Stimulated activated CD4-positive, alpha-beta T cell treated with anti-CD3 and anti-CD28 coated beads, Interleukin-12 subunit alpha, Interleukin-12 subunit beta, amount 100 ng/mL, for 4 hours (primary cell): ENCODE measurements around the gene TIGD3.

Experiments
- DNase-seq: peaks from one replicate; pipeline ENCODE4 v3.0.0-alpha.2; 2020

Gene TIGD3

DNA sequence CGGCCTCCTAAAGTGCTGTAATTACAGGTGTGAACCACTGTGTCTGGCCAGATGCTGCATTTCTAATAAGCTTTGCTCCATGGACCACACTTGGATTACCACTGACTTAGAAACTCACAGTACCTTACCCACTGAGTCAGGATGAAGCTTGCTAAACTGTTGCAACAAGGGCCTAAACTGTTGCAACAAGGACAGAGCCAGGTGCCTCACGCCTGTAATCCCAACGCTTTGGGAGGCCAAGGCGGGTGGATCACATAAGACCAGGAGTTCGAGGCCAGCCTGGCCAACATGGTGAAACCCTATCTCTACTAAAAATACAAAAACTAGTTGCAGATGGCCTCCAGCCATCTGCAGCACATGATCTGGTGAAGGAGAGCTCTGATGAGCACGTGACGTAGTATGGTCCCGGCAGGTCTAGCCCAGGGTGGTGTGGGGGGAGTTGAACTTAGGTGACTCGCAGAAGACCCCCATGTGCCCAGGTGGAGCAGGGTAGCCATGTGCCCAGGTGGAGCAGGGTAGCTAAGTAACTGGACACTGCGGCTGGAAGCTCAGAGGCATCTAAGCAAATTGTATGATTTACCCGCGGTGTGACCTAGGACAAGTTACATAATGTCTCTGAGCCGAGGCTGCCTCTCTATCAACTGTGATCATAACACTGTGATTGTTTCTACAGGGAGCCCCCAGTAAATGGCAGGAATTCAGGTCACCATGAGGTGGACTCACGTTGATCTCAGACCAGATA, 19.5 kb downstream of the TIGD3 start:
- DNase-seq = no peak

DNA sequence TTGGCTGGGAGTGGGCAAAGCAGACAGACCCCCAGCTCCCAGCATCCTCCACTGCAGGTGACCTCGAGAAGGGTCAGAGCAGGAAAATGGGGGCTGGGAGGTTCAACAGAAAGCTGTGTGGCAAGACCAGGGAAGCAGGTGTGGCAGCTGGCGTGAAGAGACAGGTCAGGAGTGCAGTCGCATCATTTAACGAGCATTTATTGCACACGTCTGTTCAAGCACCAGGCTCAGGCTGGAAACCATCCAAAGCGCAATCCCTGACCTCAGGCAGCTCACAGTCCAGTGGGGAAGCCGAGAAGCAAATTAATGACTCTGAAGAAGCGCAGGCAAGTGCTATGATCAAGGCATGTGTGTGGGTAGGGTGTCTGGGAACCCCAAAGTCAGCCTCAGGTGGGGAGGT, 20.5 kb downstream of the TIGD3 start:
- DNase-seq = no peak

DNA sequence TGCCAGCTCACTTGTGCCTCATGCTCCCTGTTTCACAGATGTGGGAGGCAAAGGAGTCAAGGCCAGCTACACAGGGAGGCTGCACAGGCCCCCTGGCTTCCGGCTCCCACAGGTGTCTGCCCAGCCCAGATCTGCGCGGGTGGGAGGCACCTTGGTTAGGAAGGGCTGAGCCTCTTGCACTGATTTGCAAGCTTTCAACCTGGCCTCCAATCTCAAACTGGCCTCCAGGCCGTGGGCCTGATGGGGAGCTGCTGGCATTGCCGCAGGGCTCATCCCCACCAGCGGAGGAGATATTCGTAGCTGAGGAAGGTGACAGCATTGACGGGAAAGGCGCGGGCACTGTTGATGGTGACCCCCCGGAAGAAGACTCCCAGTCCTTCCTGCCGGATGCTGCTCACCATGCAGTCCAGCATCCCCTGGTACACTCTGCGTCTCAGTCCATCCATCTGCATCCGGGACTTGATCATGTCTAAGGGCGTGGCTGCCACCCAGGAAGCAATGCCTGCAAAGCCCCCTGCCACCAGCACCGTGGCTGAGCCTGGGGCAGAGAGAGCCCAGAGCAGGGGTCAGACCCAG, 21.7 kb downstream of the TIGD3 start:
- DNase-seq = no peak

DNA sequence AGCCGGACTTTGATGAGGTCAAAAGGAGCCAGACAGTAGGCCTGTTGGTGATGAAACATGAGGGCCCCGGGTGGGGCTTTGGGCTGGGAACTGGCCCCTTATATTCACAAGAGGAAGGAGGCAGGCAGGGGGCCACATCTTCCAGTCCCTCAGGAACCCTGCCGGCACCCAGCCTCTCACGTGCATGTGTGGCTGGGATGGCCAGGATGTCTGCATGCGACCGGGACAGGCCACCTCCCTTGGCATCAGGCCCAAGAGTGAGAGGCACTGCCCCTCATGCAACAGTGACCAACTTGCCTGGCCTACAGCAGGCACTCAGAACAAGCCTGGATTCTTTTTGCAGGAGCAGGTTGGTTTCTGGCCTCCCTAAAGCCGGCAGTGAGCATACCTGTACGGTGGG, 22.5 kb downstream of the TIGD3 start:
- DNase-seq = no peak

DNA sequence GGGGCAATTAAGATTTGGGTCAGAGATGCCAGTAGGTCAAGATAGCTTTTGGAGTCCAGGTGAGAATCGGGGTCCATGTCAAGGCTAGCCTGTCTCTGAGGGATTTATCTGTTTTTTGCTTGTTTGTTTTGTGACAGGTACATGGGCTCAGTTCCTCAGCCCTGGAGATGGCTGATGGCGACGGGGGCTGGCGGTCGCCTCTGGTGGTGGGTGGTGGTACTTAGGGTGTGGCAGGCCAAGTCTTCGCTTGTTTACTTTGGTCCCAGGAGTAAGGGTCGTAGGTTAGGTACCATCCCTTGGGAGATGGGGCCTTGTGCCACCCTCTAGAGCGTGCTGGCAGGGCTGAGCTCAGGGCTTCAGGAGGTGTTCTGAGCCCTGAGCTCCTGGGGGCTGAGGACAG, 23.2 kb downstream of the TIGD3 start:
- DNase-seq = no peak

DNA sequence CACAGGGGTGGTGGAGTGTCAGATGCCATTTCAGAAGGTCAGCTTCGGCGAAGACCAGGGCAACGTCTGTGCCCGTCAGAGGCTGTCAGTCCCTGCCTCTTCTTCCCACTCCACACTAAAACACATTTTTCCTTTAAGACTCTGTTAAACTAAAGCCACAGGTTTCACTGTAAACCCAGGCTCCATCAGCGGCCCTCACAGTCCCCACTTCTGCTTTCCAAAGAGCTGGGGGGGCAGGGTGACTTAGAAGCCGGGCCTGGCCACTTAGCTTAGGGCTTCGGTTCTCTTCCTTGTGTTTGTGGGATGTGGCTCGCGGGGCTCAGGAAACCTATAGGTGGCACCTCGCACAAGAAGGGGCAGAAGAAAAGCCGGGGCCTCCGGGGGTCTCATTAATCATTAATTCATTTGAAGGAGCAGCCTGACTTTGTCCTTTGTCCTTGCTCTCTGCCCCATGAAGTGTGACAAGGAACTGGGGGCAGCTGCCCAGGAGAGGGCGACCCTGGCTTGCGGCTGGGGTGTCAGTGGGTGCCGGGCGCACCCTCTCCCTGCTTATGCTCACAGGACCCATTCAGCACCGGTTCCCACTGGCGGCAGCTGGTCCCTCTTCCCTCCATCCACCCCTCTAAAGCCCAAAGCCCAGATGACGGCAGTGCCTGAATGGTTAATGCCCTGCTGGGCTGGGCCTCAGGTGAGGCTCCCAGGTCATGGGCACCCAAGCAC, 23.8 kb downstream of the TIGD3 start:
- no peak for DNase-seq

DNA sequence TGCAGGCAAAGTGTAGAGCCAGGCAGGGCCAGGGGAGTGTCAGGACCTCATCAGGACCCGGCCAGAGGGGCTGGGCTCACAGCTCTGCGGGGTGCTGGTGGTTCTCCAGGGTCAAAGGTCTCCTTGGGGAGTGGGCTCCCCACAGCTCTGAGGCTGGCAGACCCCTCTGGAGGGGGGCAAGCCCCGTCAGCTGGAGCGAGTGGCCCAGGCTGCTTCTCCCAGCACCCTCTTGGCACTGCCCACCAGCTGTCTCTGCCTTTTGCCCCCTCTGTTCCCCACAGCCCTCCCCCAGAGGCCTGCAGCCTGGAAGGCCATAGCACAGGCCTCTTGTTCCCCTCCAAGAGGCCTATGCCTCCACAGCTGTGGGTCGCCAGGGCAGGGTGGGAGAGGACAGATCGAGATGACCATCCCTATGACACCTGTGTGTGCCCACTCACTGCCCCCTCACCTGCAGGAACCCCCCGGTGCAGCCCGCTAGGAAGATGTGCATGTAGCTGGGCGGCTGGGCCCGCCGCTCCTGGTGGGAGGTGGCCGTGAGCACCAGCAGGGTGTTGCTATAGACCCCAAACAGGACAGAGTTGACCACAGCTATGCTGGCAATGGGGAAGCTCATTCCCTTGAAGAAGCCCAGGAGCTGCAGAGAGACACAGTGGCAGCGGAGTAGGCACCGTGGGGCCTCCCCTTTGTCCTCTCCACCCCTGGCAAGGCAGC, 24.5 kb downstream of the TIGD3 start:
- DNase-seq = no peak

DNA sequence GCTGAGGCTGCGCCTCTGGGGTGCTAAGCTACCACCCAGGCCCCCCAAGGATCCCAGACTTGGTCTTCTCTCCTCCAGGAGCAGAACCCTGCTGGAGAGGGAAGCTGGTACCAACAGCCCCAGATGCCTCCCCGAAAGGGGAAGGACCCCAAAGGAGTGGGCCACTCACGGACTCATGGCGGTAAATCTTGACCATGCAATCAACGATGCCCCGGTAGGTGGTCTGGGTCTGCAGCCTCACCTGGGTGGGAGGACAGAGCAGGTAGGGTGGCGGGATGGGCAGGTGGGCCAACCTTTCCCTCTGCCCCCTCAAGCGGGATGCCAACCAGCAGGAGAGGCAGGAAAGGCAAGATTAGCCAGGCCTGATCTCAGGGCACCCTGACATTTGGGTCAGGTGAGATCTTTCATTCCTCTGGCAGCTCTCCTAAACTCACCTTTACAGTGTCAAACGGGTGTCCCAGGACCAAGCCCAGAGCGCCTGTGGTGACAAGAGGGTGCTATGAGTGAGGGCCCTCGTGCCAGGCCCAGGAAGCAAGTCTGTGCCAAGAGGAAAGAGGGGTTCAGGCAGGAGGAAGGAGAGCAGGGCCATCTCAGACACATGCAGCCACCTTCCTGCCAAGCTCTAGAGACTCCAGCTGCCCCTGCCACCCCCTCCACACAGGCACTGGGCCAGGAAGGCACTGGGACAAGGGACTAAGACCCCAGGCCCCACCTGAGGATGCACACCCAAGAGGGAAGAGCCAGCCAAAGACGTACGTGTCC, 25.3 kb downstream of the TIGD3 start:
- no peak for DNase-seq

DNA sequence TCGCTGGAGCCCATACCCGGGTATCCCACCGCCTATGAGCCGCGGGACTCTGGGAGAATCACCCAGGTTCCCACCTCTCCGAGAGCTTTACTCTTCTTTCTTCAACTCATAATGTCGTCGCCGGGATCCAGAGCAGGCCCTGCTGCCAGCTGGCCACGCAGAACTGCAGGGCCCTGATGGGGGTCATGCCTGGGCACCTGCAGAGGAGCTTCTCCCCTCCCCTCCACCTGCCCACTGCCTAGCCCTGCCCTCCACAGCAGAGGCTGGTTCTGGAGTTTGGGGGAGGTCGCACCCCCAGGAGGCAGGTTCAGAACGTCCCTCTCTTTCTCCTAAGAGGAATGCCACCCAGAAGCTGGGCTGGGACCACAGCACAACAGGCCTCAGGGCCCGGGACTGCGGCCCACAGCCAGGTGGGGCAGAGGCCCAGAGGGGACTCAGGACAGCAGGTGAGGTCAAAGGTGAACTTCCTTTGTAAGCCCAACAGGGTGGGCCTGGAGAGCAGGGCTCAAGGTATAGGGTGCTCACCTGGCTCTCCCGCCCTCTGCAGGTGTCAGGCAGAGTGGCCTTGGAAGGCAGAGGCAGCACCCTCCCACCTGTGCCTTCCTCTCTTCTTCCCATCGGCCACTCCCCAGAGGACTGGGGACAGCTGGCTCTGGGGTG, 26.0 kb downstream of the TIGD3 start:
- DNase-seq = no peak

DNA sequence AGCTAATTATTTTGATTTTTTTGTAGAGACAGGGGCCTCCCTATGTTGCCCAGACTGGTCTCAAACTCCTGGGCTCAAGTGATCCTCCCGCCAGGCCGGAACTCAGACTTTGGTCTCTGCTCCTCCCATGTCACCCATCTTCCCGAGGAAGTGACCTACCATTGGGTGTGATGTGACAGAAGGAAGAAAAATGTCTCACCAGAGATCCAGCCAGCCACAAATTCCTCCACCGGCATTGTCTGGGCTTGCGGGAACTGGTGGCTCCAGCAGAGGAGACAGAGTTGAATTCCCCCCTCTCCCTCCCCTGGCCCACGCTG, 27.1 kb downstream of the TIGD3 start:
- no peak for DNase-seq

DNA sequence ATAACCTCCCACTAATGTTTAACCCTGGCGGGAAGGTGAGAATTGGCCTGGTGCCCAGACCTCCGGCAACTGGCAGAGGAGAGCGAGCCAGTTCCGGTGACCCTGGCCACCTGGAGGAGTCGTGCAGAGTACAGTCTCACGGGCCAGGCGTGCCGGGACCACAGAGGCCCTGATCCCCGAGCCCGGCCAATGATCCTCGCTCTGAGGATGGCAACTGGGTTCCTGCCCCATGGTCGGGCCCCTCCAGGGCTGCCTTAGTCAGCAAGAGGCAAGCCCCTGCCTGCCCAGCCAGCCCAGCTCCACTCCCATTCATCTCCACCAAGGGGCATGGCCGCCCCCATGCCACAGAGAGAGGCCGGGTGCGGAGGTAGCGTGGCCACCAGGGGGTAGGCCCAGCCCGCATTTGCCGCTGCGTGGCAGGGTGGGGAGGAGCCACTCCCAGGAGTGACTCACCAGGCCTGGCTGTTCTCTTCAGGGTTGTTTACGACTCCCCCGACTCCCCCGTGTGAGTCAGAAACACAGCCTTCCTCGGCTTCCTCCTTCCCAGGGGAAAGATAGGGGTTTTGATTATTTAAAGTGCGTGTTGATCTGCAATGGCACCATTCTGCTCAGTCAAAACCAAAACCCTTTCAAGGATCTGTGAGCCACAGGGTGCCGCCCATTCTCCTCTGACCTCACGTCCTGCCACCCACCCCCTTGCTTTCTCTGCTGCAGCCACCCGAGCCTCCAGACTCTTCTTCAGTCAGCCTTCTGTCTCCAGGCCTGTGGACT, 27.7 kb downstream of the TIGD3 start, which contains the start of gene SLC25A45:
SLC25A45 (minus strand) TSS at position 614 of the 771 bp plus-strand sequence. CDS start 695 bp downstream, outside the sequence.
- DNase-seq = peak; percentile 88

DNA sequence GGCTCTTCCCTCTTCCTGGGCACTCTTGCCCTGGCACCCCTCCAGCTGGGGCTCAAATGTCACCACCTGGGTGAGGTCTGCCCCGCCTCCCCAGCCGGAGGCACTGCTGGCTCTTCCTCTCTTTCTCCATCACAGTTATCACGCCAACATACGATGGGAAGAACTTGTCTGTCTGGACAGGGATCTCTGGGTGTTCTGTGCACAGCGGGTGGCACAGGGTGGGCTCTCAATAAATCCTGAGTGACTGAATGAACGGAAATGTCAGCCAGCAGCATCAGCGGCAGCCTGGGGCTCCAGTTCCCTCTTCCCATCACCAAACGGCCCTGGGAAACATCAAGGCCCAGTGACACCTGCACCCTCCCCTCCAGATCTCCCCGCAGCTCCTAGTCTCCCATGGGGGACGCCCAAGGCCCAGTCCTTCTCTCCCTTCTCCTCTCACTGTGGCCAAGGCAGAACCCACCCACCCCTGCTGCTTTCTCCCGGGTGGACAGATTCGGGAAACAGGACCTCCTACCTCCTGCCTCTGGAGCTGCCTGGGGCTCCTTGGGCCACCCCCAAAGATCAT, 28.3 kb downstream of the TIGD3 start:
- no peak for DNase-seq

DNA sequence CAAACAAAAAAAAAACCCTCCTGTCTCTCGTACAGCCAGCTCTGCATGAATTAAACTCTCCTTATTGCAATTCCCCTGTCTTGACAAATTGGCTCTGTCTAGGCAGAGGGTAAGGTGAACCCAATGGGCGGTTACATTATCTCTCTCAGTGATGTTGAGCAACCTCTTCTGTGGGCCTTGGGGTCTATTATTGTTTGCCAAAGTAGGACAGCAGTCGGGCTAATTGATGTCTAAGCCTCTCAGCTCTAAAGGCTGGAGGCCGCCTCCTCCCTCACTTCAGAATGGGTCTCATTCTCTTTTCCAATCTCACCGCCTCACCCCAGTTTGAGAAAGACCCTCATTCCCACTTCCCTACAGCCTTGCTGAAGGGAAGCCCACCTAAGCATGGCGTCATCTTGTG, 29.2 kb downstream of the TIGD3 start:
- no peak for DNase-seq

DNA sequence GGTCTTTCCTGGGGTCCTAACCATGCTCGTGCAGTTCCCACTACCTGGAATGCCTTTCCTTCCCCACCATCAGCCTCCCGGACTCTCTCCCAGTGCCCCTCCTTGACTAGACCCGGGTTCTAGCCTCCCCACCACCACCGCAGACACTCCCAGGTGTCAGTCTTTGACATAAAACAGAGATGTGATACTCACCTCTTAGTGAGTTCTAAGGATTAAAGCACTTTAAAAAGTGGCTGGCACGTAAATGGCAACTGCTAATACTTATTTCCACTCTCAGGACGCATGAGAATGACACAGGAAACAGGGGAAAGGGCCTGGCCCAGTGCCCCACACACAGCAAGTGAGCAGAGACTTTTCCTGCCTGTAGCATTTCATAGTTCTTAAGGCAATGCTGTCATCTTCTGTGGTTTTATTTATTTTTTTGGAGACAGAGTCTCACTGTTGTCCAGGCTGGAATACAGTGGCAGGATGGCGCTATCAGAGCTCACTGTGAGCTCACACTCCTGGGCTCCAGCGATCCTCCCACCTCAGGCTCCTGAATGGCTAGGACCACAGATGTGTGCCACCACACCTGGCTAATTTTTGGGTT, 29.8 kb downstream of the TIGD3 start:
- no peak for DNase-seq

DNA sequence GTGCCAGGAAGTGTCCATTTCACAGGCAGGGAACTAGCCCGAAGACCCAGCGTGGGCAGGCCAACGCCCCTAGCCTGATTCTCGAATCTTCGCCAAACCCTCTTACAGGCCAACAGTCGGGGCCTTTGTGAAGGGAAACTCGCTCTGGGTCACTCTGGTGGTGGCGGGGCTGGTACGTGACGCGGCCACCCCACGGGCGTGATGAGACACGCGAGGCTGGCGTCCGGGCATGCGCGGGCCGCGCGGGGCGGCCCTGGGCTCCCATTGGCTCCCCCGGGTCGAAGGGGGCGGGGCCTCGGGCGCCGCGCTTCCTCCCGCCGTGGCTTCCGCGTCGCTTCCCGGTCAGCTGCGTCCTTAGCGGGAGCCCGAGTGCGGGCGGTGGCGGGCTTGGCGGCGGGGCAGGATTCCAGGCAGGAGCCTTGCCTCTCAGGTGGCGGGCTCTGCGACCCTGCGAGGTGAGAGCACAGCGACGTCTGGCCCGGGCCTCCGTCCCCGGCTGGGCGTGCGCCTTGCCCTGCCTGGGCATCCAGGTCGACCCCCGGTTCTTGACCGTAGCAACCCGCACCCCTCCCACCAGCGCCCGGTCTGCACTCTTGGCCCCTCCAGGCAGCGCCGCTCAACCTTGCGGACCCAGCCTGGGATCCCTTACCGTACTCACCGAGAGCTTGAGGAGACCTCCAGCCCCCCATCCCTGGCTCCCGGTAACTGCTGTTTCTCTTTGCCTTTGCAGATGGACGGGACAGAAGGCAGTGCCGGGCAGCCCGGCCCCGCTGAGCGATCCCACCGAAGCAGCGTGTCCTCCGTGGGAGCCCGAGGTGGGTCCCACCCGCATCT, 32.0 kb downstream of the TIGD3 start, which contains the start of gene FRMD8:
FRMD8 (plus strand) TSS at position 331 of the 834 bp plus-strand sequence; CDS start at position 731, 400 bp downstream.
- peak; percentile 85 for DNase-seq

DNA sequence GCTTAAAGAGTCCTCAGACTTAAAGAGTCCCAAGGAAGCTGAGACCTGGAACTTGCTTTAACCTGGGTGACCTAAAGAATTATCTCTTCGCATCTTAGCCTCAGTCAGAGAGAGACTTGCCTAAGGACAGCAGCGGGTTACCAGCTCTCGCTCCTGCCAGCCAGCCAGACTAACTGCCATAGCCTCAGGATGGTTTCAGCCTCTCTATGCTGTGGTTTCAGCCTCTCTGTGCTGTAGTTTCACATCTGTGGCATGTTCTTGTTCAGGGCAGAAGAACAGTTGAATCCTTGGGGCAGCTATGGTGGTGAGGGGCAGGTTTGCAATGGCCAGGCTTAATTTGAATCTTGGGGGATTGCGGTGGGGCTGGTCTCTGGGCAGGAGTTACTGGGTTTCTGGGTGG, 34.2 kb downstream of the TIGD3 start:
- no peak for DNase-seq

DNA sequence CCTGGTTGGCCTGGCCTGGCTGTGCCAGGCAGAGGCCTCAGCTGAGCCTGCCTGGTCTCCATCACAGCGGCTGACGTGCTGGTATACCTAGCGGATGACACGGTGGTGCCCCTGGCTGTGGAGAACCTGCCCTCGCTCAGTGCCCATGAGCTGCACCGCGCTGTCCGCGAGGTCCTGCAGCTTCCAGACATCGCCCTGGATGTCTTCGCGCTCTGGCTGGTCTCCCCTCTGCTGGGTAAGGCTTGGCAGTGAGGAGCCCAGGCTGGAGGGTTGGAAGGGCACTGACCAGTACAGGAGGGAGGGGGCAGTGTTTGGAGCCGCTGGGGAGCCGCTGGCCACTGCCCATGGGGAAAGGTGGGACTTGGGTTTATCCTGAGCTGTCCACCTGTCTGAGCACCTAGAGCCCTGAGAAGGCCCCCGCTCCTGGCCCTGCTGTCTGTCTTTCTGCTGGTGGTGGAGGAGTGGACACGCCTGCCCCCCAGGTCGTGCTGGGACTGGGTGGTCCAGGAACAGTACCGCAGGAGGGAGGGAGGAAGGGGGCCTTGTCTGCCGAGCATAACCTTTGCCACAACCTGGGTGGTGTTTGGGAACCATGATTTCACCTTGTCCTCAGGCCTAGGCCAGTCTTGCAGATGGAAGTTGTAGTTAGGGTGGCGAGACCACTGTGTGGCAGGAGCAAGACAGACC, 34.9 kb downstream of the TIGD3 start:
- no peak for DNase-seq

DNA sequence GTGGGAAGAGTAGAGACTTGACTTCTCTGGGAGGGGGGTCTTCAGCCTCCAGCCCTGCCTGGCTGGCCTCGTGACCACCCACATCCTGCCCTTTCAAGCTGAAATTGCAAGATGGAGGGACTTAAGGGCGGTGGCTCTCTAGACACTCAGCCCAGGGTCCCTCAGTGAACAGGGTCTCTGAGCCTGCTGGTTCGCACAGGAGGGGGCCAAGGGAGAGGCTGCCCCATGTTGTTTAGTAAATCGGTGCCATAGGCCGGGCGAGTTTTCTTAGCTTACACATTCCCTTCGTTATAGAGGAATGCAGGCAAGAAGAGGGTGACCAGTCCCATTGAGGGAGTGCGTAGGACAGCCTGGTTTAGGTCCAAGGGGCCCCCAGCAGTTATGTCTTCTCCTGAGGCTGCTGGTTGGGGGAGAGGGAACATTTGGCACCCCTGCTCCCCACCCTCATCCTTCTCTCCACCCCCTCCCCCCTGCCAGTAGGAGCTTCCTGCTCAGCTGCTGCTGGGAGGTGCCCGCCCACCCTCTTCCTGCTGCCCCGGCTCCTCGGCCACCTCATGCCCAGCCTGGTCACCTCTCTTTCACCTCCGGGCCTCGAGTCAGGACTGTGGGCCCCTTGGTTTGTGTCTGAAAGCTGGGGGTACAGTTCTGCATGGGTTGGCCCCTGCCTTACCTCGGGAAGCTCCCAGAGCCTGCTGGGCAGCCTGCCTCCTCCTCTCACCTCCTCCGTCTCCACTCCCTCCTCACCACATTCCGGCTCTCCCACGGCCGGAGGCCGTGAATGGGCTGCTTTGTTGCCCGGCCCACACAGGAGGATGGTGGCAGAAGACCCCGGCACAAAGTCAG, 35.8 kb downstream of the TIGD3 start:
- no peak for DNase-seq
